Uterus (tissue), 2 donors: ENCODE results near the gene IL1RL1.

Experiments
- CTCF ChIP-seq, 4 experiments: fragments of 200-600 bp in 2 of 4; fragments of 450-650 bp in 2 of 4; sonication (generic) in 2 of 4; IDR thresholded peaks; one replicate each; pipeline ENCODE4 v1.5.1; 2016 to 2019; ENCODE audit warnings: antibody characterized with exemption in 4 of 4, mild to moderate bottlenecking in 2 of 4, moderate library complexity in 1 of 4
- POLR2A ChIP-seq, 2 donors: fragments of 450-650 bp; IDR thresholded peaks; one replicate each; pipeline ENCODE4 v1.6.1; 2016; ENCODE audit warnings: antibody characterized with exemption in 2 of 2, mild to moderate bottlenecking in 1 of 2, moderate library complexity in 1 of 2

GRCh38 chr2:102276549-102277201, 34.7 kb upstream of the IL1RL1 start:
- no peak for TF ChIP-seq CTCF (IDR thresholded peaks at IDR 0.05)
- no peak for TF ChIP-seq POLR2A (IDR thresholded peaks at IDR 0.05)
